Measurements from ENCODE around the gene MYOZ3. TPM values are rescaled to one million over a fixed set of nuclear protein-coding genes. Genes with fewer than 3 reads are reported as not detected.

MYOZ3 gene
- total and polyA plus RNA-seq, 4 donors: 0.03 to 0.09 (median 0.04) TPM; not detected in 1

GRCh38 chr5:150640311-150641005, 20.6 kb upstream of the MYOZ3 start, which contains the start of gene SYNPO:
SYNPO (plus strand) TSS chr5:150640660; CDS start chr5:150648276, 7,616 bp downstream.
- Histone ChIP-seq H3K9ac (ENCODE audit: low read depth in 1 of 2, low read length in 2 of 2) (peak within 1 kb of the TSS; percentile 83 to 85), H3K36me3 (ENCODE audit: control insufficient read depth in 4 of 4, insufficient read depth in 3 of 4, low read depth in 1 of 4, low read length in 3 of 4) (no peaks in the 10 kb centered on the region), H3K4me1 (ENCODE audit: control insufficient read depth in 4 of 4, insufficient read depth in 4 of 4, low read length in 3 of 4) (peaks cover 28 to 88% (median 82%) of the 10 kb centered on the region in 4 donors), H3K27ac (ENCODE audit: low read depth in 1 of 2, low read length in 2 of 2) (peak within 1 kb of the TSS; percentile 83 to 99), H3K27me3 (ENCODE audit: control insufficient read depth in 4 of 4, insufficient read depth in 4 of 4, low read length in 3 of 4) (no peaks in the 10 kb centered on the region), H3K9me3 (ENCODE audit: control insufficient read depth in 4 of 4, low read length in 3 of 4) (no peaks in the 10 kb centered on the region), H3K4me3 (ENCODE audit: low read depth in 1 of 3, low read length in 3 of 3) (peak within 1 kb of the TSS; percentile 58 to 96 (median 81))
- TF ChIP-seq ATF3 (IDR thresholded peaks at IDR 0.05): peak; percentile 76
- TF ChIP-seq SP1 (IDR thresholded peaks at IDR 0.05): peak; percentile 37
- TF ChIP-seq, protein P1, sequence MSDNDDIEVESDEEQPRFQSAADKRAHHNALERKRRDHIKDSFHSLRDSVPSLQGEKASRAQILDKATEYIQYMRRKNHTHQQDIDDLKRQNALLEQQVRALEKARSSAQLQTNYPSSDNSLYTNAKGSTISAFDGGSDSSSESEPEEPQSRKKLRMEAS (IDR thresholded peaks at IDR 0.05): peak; percentile 55
- TF ChIP-seq FOXA2 (IDR thresholded peaks at IDR 0.05): no peak
- TF ChIP-seq, protein P2, sequence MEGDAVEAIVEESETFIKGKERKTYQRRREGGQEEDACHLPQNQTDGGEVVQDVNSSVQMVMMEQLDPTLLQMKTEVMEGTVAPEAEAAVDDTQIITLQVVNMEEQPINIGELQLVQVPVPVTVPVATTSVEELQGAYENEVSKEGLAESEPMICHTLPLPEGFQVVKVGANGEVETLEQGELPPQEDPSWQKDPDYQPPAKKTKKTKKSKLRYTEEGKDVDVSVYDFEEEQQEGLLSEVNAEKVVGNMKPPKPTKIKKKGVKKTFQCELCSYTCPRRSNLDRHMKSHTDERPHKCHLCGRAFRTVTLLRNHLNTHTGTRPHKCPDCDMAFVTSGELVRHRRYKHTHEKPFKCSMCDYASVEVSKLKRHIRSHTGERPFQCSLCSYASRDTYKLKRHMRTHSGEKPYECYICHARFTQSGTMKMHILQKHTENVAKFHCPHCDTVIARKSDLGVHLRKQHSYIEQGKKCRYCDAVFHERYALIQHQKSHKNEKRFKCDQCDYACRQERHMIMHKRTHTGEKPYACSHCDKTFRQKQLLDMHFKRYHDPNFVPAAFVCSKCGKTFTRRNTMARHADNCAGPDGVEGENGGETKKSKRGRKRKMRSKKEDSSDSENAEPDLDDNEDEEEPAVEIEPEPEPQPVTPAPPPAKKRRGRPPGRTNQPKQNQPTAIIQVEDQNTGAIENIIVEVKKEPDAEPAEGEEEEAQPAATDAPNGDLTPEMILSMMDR (IDR thresholded peaks at IDR 0.05; ENCODE audit: low read depth, low read length, missing input control): no peak
- TF ChIP-seq, protein P3, sequence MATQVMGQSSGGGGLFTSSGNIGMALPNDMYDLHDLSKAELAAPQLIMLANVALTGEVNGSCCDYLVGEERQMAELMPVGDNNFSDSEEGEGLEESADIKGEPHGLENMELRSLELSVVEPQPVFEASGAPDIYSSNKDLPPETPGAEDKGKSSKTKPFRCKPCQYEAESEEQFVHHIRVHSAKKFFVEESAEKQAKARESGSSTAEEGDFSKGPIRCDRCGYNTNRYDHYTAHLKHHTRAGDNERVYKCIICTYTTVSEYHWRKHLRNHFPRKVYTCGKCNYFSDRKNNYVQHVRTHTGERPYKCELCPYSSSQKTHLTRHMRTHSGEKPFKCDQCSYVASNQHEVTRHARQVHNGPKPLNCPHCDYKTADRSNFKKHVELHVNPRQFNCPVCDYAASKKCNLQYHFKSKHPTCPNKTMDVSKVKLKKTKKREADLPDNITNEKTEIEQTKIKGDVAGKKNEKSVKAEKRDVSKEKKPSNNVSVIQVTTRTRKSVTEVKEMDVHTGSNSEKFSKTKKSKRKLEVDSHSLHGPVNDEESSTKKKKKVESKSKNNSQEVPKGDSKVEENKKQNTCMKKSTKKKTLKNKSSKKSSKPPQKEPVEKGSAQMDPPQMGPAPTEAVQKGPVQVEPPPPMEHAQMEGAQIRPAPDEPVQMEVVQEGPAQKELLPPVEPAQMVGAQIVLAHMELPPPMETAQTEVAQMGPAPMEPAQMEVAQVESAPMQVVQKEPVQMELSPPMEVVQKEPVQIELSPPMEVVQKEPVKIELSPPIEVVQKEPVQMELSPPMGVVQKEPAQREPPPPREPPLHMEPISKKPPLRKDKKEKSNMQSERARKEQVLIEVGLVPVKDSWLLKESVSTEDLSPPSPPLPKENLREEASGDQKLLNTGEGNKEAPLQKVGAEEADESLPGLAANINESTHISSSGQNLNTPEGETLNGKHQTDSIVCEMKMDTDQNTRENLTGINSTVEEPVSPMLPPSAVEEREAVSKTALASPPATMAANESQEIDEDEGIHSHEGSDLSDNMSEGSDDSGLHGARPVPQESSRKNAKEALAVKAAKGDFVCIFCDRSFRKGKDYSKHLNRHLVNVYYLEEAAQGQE (IDR thresholded peaks at IDR 0.05): peak; percentile 77
- peak in 1 of 2 donors; percentile 54 for TF ChIP-seq HNF4A (conservative IDR thresholded peaks at IDR 0.05)
- TF ChIP-seq JUND (IDR thresholded peaks at IDR 0.05): peak; percentile 86 to 94
- TF ChIP-seq TAF1 (conservative IDR thresholded peaks at IDR 0.05): no peak
- TF ChIP-seq YY1 (IDR thresholded peaks at IDR 0.05): peak; percentile 91
- TF ChIP-seq HNF4G (IDR thresholded peaks at IDR 0.05): no peak
- TF ChIP-seq GABPA (IDR thresholded peaks at IDR 0.05 in 1 of 2, conservative IDR thresholded peaks at IDR 0.05 in 1 of 2): peak in 1 of 2 donors; percentile 29
- TF ChIP-seq FOXA1 (IDR thresholded peaks at IDR 0.05): no peak
- TF ChIP-seq EGR1 (IDR thresholded peaks at IDR 0.05; ENCODE audit: low read depth in 2 of 2): peak in 1 of 2 donors; percentile 59
- peak; percentile 43 to 74 for TF ChIP-seq RXRA (IDR thresholded peaks at IDR 0.05)
- TF ChIP-seq ZBTB33 (IDR thresholded peaks at IDR 0.05): no peak
- TF ChIP-seq NR2F2 (IDR thresholded peaks at IDR 0.05): peak; percentile 74
- peak; percentile 33 to 40 for TF ChIP-seq RAD21 (IDR thresholded peaks at IDR 0.05)
- DNase-seq (ENCODE audit: low spot score): no peak
- 24% methylated on average over 14 of the region's 14 CpGs for WGBS

Data from liver (tissue), 9 donors.